Inflammatory macrophage (primary cell): ENCODE measurements around the gene LONRF2.
A peak's percentile ranks its signal among the peaks of the same experiment; 100 is the strongest.

Source experiments
- DNase-seq, 2 donors: peaks; one replicate each; pipeline ENCODE4 v3.0.0-alpha.2; 2020 to 2022

The LONRF2 gene

GRCh38 chr2:100299548-100299947 is 22.8 kb downstream of the LONRF2 start:
- no peak for DNase-seq

- DNase-seq, result no peak
Observed at GRCh38 chr2:100297511-100297910, 24.8 kb downstream of the LONRF2 start.

GRCh38 chr2:100294162-100294497 is 28.2 kb downstream of the LONRF2 start:
- no peak for DNase-seq

GRCh38 chr2:100293341-100294161 is 28.8 kb downstream of the LONRF2 start:
- DNase-seq, result no peak

- DNase-seq, result peak; percentile 10 to 53
Observed at GRCh38 chr2:100292022-100292580, 30.2 kb downstream of the LONRF2 start.

- peak; percentile 35 to 50 for DNase-seq
Observed at GRCh38 chr2:100291152-100291970, 30.9 kb downstream of the LONRF2 start.

GRCh38 chr2:100290718-100291151 is 31.6 kb downstream of the LONRF2 start:
- no peak for DNase-seq

- DNase-seq, result no peak
Observed at GRCh38 chr2:100289020-100289419, 33.3 kb downstream of the LONRF2 start.

- DNase-seq, result no peak
Observed at GRCh38 chr2:100286318-100286717, 36.0 kb downstream of the LONRF2 start.

GRCh38 chr2:100285691-100286090 is 36.6 kb downstream of the LONRF2 start:
- DNase-seq, result no peak

- DNase-seq, result no peak
Observed at GRCh38 chr2:100285011-100285410, 37.3 kb downstream of the LONRF2 start.

GRCh38 chr2:100283724-100284501 is 38.4 kb downstream of the LONRF2 start:
- no peak for DNase-seq

GRCh38 chr2:100281521-100282438 is 40.5 kb downstream of the LONRF2 start:
- DNase-seq, result no peak

- DNase-seq, result no peak
Observed at GRCh38 chr2:100279586-100280534, 42.4 kb downstream of the LONRF2 start.

GRCh38 chr2:100278986-100279385 is 43.3 kb downstream of the LONRF2 start:
- no peak for DNase-seq

- no peak for DNase-seq
Observed at GRCh38 chr2:100278501-100278900, 43.8 kb downstream of the LONRF2 start.

- DNase-seq, result no peak
Observed at GRCh38 chr2:100277540-100278207, 44.6 kb downstream of the LONRF2 start.

- DNase-seq, result no peak
Observed at GRCh38 chr2:100276716-100277115, 45.6 kb downstream of the LONRF2 start.

GRCh38 chr2:100275200-100275589 is 47.1 kb downstream of the LONRF2 start:
- no peak for DNase-seq
